Loucy (cell line): ENCODE measurements around the gene ESR1.

Experiments used
- H2AFZ ChIP-seq: fragments of 200-600 bp; sonication (generic); 2 replicates; pipeline ENCODE4 v1.6.0; 2016; ENCODE audit warnings: antibody characterized with exemption, mild to moderate bottlenecking, low read length, moderate library complexity
- H3F3A ChIP-seq: fragments of 200-600 bp; 2 replicates; pipeline ENCODE4 v1.6.0; 2016; ENCODE audit warnings: antibody characterized with exemption, low read depth, mild to moderate bottlenecking
- H3K27me3 ChIP-seq: fragments of 200-600 bp; sonication (generic); 2 replicates; pipeline ENCODE4 v1.6.1; 2014; ENCODE audit warnings: low read length, mild to moderate bottlenecking; ENCODE audit not compliant: insufficient read depth, poor library complexity, severe bottlenecking
- H3K36me3 ChIP-seq: fragments of 200-600 bp; sonication (generic); 2 replicates; pipeline ENCODE4 v1.6.1; 2016; ENCODE audit warnings: low read length; ENCODE audit not compliant: insufficient read depth
- H3K4me1 ChIP-seq: fragments of 200-600 bp; sonication (generic); 2 replicates; pipeline ENCODE4 v1.5.1; 2014; ENCODE audit warnings: low read length, mild to moderate bottlenecking; ENCODE audit not compliant: insufficient read depth, poor library complexity, severe bottlenecking
- H3K4me2 ChIP-seq: fragments of 200-600 bp; sonication (generic); 2 replicates; pipeline ENCODE4 v1.6.0; 2014; ENCODE audit warnings: antibody characterized with exemption, low read length, low read depth, mild to moderate bottlenecking; ENCODE audit not compliant: poor library complexity, severe bottlenecking
- H3K4me3 ChIP-seq: fragments of 200-600 bp; sonication (generic); 2 replicates; pipeline ENCODE4 v1.5.1; 2014; ENCODE audit warnings: low read length, mild to moderate bottlenecking, mixed read lengths; ENCODE audit not compliant: poor library complexity, severe bottlenecking
- H3K79me2 ChIP-seq: fragments of 200-600 bp; sonication (generic); 2 replicates; pipeline ENCODE4 v1.6.1; 2014; ENCODE audit warnings: low read length; ENCODE audit not compliant: insufficient read depth
- H3K9ac ChIP-seq: fragments of 200-600 bp; sonication (generic); 2 replicates; pipeline ENCODE4 v1.6.0; 2014; ENCODE audit warnings: mild to moderate bottlenecking, low read depth, low read length, moderate library complexity; ENCODE audit not compliant: poor library complexity, severe bottlenecking
- H3K9me2 ChIP-seq: fragments of 200-600 bp; sonication (generic); replicated peaks from 2 replicates; pipeline ENCODE4 v1.6.1; 2016; ENCODE audit warnings: low read depth, low read length, mixed read lengths
- H3K9me3 ChIP-seq: fragments of 200-600 bp; sonication (generic); 2 replicates; pipeline ENCODE4 v1.6.1; 2014; ENCODE audit warnings: mild to moderate bottlenecking, antibody characterized with exemption, low read length, low read depth; ENCODE audit not compliant: insufficient read depth
- H4K20me1 ChIP-seq: fragments of 200-600 bp; sonication (generic); 2 replicates; pipeline ENCODE4 v1.6.0; 2014; ENCODE audit warnings: antibody characterized with exemption, low read length, mild to moderate bottlenecking; ENCODE audit not compliant: insufficient read depth, poor library complexity, severe bottlenecking
- EZH2phosphoT487 ChIP-seq: fragments of 200-600 bp; IDR thresholded peaks from 2 replicates; pipeline ENCODE4 v1.6.1; 2018; ENCODE audit warnings: antibody characterized with exemption, mild to moderate bottlenecking, moderate library complexity, borderline replicate concordance
- TF ChIP-seq, protein P1 (sequence below): fragments of 200-600 bp; sonication (generic); conservative IDR thresholded peaks from 2 replicates; pipeline ENCODE4 v1.5.1; 2014; ENCODE audit warnings: mild to moderate bottlenecking, antibody characterized with exemption, low read length

The ESR1 gene

DNA sequence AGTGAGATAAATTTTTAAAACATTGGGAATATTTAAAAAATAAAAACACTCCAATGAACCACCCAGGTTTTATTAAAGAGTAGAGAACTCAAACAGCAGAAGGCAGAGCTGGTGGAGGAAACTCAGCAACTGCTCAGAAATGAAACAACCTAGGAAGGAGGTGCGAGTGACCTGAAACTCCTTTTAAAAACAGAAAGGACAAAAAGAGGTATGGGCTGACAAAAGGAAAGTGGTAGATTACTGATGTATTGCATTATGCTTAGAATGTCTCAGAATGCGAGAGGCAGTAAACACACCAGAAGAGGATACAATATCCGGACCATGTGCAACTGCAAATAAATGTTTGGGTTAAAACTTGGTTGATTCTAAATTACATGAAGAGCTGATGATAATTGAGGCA lies 97.6 kb downstream of the ESR1 start:
- H3K4me3 ChIP-seq: no peak overlapping the region
- H3K4me1 ChIP-seq: no peaks in the 10 kb centered on the region
- H3K79me2 ChIP-seq: no peaks in the 10 kb centered on the region
- no peak overlapping the region for H3K4me2 ChIP-seq
- H3K9me2 ChIP-seq: no peaks in the 10 kb centered on the region
- no peaks in the 10 kb centered on the region for H4K20me1 ChIP-seq
- H3K9ac ChIP-seq: no peak overlapping the region
- no peak overlapping the region for H2AFZ ChIP-seq
- H3F3A ChIP-seq: no peaks in the 10 kb centered on the region
- no peaks in the 10 kb centered on the region for H3K27me3 ChIP-seq
- H3K9me3 ChIP-seq: no peaks in the 10 kb centered on the region
- H3K36me3 ChIP-seq: no peaks in the 10 kb centered on the region
- TF ChIP-seq EZH2phosphoT487: no peak
- TF ChIP-seq, protein P1, sequence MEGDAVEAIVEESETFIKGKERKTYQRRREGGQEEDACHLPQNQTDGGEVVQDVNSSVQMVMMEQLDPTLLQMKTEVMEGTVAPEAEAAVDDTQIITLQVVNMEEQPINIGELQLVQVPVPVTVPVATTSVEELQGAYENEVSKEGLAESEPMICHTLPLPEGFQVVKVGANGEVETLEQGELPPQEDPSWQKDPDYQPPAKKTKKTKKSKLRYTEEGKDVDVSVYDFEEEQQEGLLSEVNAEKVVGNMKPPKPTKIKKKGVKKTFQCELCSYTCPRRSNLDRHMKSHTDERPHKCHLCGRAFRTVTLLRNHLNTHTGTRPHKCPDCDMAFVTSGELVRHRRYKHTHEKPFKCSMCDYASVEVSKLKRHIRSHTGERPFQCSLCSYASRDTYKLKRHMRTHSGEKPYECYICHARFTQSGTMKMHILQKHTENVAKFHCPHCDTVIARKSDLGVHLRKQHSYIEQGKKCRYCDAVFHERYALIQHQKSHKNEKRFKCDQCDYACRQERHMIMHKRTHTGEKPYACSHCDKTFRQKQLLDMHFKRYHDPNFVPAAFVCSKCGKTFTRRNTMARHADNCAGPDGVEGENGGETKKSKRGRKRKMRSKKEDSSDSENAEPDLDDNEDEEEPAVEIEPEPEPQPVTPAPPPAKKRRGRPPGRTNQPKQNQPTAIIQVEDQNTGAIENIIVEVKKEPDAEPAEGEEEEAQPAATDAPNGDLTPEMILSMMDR: no peak

DNA sequence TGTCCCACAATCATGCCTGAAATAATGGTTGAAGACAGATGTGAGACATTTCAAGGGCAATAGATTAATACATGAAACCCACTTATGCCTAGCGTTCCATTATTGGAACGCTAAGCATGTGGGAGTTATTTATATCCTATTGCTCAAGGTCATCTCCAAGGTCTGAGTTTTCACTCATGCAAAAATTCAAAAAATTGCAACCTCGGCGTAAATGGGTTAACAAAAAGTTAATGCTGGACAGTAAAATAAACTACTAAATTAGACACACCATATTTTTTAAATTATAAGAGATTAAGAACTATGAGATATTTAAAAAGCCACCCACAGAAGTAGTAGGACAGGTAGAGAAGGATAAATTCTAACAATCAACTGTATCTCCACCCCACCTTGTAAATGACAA lies 98.4 kb downstream of the ESR1 start:
- no peak overlapping the region for H3K4me3 ChIP-seq
- H3F3A ChIP-seq: no peaks in the 10 kb centered on the region
- no peak overlapping the region for H3K4me2 ChIP-seq
- no peak overlapping the region for H3K9ac ChIP-seq
- TF ChIP-seq, protein P1: no peak
- no peak for TF ChIP-seq EZH2phosphoT487
- H3K9me2 ChIP-seq: no peaks in the 10 kb centered on the region
- H3K79me2 ChIP-seq: no peaks in the 10 kb centered on the region
- no peaks in the 10 kb centered on the region for H3K36me3 ChIP-seq
- H3K4me1 ChIP-seq: no peaks in the 10 kb centered on the region
- no peaks in the 10 kb centered on the region for H3K27me3 ChIP-seq
- H3K9me3 ChIP-seq: no peaks in the 10 kb centered on the region
- H2AFZ ChIP-seq: no peak overlapping the region
- no peaks in the 10 kb centered on the region for H4K20me1 ChIP-seq

DNA sequence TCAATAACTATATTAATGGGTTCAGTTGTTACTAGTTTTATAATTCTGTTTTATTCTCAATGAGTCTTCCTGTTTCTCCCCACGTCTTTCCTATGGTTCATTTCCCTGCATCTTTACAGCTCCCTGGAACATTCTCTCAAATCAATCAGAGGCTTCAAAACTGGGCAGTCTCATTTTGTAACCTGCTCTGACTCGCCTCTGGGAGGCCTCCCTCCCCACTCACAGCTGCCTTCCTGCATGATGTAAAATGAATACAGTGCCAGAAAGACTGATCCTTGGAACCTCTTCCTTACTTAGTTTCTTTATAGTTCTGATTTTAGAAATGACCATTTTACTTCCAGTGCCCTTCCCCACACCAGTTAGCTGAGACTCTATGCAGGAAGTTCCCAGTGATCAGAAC lies 103.9 kb downstream of the ESR1 start:
- Histone ChIP-seq H3K9me2 (no peaks in the 10 kb centered on the region), H3F3A (no peaks in the 10 kb centered on the region), H3K36me3 (no peaks in the 10 kb centered on the region), H3K79me2 (no peaks in the 10 kb centered on the region), H3K4me1 (no peaks in the 10 kb centered on the region), H3K27me3 (no peaks in the 10 kb centered on the region), H3K9me3 (no peaks in the 10 kb centered on the region), H4K20me1 (no peaks in the 10 kb centered on the region), H3K4me2 (no peak overlapping the region), H2AFZ (no peak overlapping the region), H3K9ac (no peak overlapping the region), H3K4me3 (no peak overlapping the region)
- TF ChIP-seq, protein P1: no peak
- TF ChIP-seq EZH2phosphoT487: no peak
